ENCODE results near the gene C1QTNF7.

DNA sequence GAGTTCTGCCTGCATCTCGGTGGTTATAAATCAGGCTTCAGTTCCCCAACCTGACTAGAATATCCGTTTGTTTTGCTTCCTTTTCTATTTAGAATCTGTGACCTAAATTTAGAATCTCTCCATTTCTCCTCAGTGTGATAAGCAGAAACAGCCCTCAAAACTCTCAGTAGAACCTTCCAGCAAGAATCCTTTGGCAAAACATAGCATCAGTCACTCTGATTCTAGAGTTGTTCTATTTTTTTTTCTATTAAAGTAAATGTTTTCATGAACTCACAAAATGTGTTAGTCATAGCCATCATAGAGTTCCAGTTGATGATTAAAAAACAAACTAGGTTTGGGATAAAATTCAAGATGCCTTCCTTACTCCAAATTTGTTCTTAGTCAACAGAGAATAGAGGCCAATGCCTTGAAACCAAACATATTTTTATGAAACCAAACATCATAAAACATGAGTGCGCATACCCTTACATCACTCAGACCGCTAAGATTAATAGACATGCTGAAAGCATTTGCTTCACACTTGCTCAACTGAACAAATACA is 13.2 kb upstream of the C1QTNF7 start:
- TF ChIP-seq EZH2phosphoT487 (IDR thresholded peaks at IDR 0.05; ENCODE audit: borderline replicate concordance, low read length), result no peak
- TF ChIP-seq, protein P1, sequence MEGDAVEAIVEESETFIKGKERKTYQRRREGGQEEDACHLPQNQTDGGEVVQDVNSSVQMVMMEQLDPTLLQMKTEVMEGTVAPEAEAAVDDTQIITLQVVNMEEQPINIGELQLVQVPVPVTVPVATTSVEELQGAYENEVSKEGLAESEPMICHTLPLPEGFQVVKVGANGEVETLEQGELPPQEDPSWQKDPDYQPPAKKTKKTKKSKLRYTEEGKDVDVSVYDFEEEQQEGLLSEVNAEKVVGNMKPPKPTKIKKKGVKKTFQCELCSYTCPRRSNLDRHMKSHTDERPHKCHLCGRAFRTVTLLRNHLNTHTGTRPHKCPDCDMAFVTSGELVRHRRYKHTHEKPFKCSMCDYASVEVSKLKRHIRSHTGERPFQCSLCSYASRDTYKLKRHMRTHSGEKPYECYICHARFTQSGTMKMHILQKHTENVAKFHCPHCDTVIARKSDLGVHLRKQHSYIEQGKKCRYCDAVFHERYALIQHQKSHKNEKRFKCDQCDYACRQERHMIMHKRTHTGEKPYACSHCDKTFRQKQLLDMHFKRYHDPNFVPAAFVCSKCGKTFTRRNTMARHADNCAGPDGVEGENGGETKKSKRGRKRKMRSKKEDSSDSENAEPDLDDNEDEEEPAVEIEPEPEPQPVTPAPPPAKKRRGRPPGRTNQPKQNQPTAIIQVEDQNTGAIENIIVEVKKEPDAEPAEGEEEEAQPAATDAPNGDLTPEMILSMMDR (conservative IDR thresholded peaks at IDR 0.05; ENCODE audit: low read depth, low read length), result no peak

Data from PC-3 (cell line).